ENCODE data around the gene AJAP1.

GRCh38 chr1:4792565-4792964, 138.2 kb downstream of the AJAP1 start:
- TF ChIP-seq CTCF (conservative IDR thresholded peaks at IDR 0.05 in 1 of 2, IDR thresholded peaks at IDR 0.05 in 1 of 2; ENCODE audit: low read depth in 1 of 2, low read length in 2 of 2) (no peak), EZH2 (IDR thresholded peaks at IDR 0.05; ENCODE audit: low read length, missing control alignments) (no peak)

Measured in fibroblast of lung (primary cell).